H9 (cell line): ENCODE measurements around the gene PITPNM2. TPM values are rescaled to one million over a fixed set of nuclear protein-coding genes. Genes with fewer than 3 reads are reported as not detected.

Experiments
- DNase-seq: peaks from one replicate; pipeline ENCODE4 v3.0.0-alpha.2; 2017
- H2AFZ ChIP-seq: one replicate; pipeline ENCODE4 v1.6.1; 2013; ENCODE audit warnings: mild to moderate bottlenecking, low read length, control low read depth, moderate library complexity
- H2AK5ac ChIP-seq: 2 replicates; pipeline ENCODE4 v1.6.1; 2013; ENCODE audit warnings: low read length, control low read depth, mixed read lengths; ENCODE audit not compliant: insufficient read length
- H2BK120ac ChIP-seq: one replicate; pipeline ENCODE4 v1.6.1; 2013; ENCODE audit warnings: low read depth, mild to moderate bottlenecking, low read length, control low read depth, inconsistent platforms; ENCODE audit not compliant: poor library complexity, severe bottlenecking
- H2BK12ac ChIP-seq: 2 replicates; pipeline ENCODE4 v1.6.1; 2013; ENCODE audit warnings: low read length, control low read depth, mixed read lengths, low read depth; ENCODE audit not compliant: insufficient read length
- H2BK15ac ChIP-seq: 2 replicates; pipeline ENCODE4 v1.6.1; 2013; ENCODE audit warnings: low read depth, low read length, control low read depth
- H2BK20ac ChIP-seq: one replicate; pipeline ENCODE4 v1.6.1; 2013; ENCODE audit warnings: low read depth, mild to moderate bottlenecking, low read length, control low read depth, inconsistent platforms; ENCODE audit not compliant: poor library complexity, severe bottlenecking
- H2BK5ac ChIP-seq: 2 replicates; pipeline ENCODE4 v1.6.1; 2013; ENCODE audit warnings: low read length, control low read depth, mixed read lengths; ENCODE audit not compliant: insufficient read length
- H3K14ac ChIP-seq: 2 replicates; pipeline ENCODE4 v1.6.1; 2013; ENCODE audit warnings: low read length, control low read depth; ENCODE audit not compliant: insufficient read depth
- H3K18ac ChIP-seq: 2 replicates; pipeline ENCODE4 v1.6.1; 2013; ENCODE audit warnings: low read depth, mild to moderate bottlenecking, mixed read lengths, low read length, control low read depth; ENCODE audit not compliant: insufficient read length
- H3K23ac ChIP-seq: 2 replicates; pipeline ENCODE4 v1.6.1; 2013; ENCODE audit warnings: low read length, control low read depth, mixed read lengths, low read depth; ENCODE audit not compliant: insufficient read length
- H3K23me2 ChIP-seq: 2 replicates; pipeline ENCODE4 v1.6.1; 2013; ENCODE audit warnings: low read depth, mild to moderate bottlenecking, mixed read lengths, low read length, control low read depth; ENCODE audit not compliant: insufficient read length, poor library complexity, severe bottlenecking
- H3K27ac ChIP-seq: 2 replicates; pipeline ENCODE4 v1.5.1; 2013; ENCODE audit warnings: low read length, control low read depth, mixed read lengths, low read depth; ENCODE audit not compliant: insufficient read length
- H3K27me3 ChIP-seq: 2 replicates; pipeline ENCODE4 v1.6.1; 2013; ENCODE audit warnings: low read length, control low read depth, inconsistent platforms; ENCODE audit not compliant: insufficient read depth
- H3K4ac ChIP-seq: 2 replicates; pipeline ENCODE4 v1.6.1; 2013; ENCODE audit warnings: low read depth, mild to moderate bottlenecking, control low read depth, inconsistent platforms, low read length, moderate library complexity
- H3K4me1 ChIP-seq: 2 replicates; pipeline ENCODE4 v1.6.1; 2013; ENCODE audit warnings: low read length, control low read depth, inconsistent platforms; ENCODE audit not compliant: insufficient read depth
- H3K4me2 ChIP-seq: 2 replicates; pipeline ENCODE4 v1.6.1; 2013; ENCODE audit warnings: low read length, control low read depth, mixed read lengths; ENCODE audit not compliant: insufficient read length, insufficient read depth
- H3K56ac ChIP-seq: 2 replicates; pipeline ENCODE4 v1.6.1; 2013; ENCODE audit warnings: low read depth, mild to moderate bottlenecking, mixed read lengths, low read length, control low read depth; ENCODE audit not compliant: insufficient read length
- H3K79me1 ChIP-seq: 2 replicates; pipeline ENCODE4 v1.6.1; 2013; ENCODE audit warnings: low read depth, mild to moderate bottlenecking, moderate library complexity, low read length, control low read depth, inconsistent platforms; ENCODE audit not compliant: insufficient read depth, poor library complexity, severe bottlenecking
- H3K79me2 ChIP-seq: 2 replicates; pipeline ENCODE4 v1.6.1; 2013; ENCODE audit warnings: low read length, control low read depth, inconsistent platforms; ENCODE audit not compliant: insufficient read depth
- H3K9ac ChIP-seq: 2 replicates; pipeline ENCODE4 v1.6.1; 2013; ENCODE audit warnings: low read length, control low read depth, mixed read lengths; ENCODE audit not compliant: insufficient read length; ENCODE audit errors: extremely low read depth
- H3K9me3 ChIP-seq: one replicate; pipeline ENCODE4 v1.6.1; 2013; ENCODE audit warnings: low read depth, low read length, inconsistent platforms; ENCODE audit not compliant: control insufficient read depth
- H3T11ph ChIP-seq: one replicate; pipeline ENCODE4 v1.6.1; 2013; ENCODE audit warnings: mild to moderate bottlenecking, low read length, control low read depth, inconsistent platforms
- H4K20me1 ChIP-seq: one replicate; pipeline ENCODE4 v1.6.1; 2013; ENCODE audit not compliant: control insufficient read depth, insufficient read length, insufficient read depth
- H4K5ac ChIP-seq: 2 replicates; pipeline ENCODE4 v1.6.1; 2013; ENCODE audit warnings: low read depth, mild to moderate bottlenecking, mixed read lengths, low read length, control low read depth; ENCODE audit not compliant: insufficient read length
- H4K8ac ChIP-seq: replicated peaks from 2 replicates; pipeline ENCODE4 v1.6.1; 2013; ENCODE audit warnings: low read length, control low read depth, mixed read lengths, low read depth; ENCODE audit not compliant: insufficient read length
- H4K91ac ChIP-seq: 2 replicates; pipeline ENCODE4 v1.6.1; 2013; ENCODE audit warnings: low read depth, mild to moderate bottlenecking, moderate library complexity, mixed read lengths, low read length, control low read depth; ENCODE audit not compliant: insufficient read length
- H3K27ac Mint-ChIP-seq, 3 experiments: 2 replicates in 2 of 3; 3 replicates in 1 of 3; pipeline ENCODE4 v1.8.0; 2020 to 2021; ENCODE audit warnings: mixed read lengths in 3 of 3, mild to moderate bottlenecking in 1 of 3, moderate library complexity in 1 of 3
- H3K27me3 Mint-ChIP-seq: 2 replicates; pipeline ENCODE4 v1.8.0; 2021; ENCODE audit warnings: low read depth, mild to moderate bottlenecking, moderate library complexity, mixed read lengths
- H3K36me3 Mint-ChIP-seq, 3 experiments: 2 replicates in 2 of 3; 3 replicates in 1 of 3; pipeline ENCODE4 v1.8.0; 2020 to 2021; ENCODE audit warnings: low read depth in 3 of 3, mixed read lengths in 3 of 3; ENCODE audit not compliant: insufficient read depth in 1 of 3
- H3K4me1 Mint-ChIP-seq, 2 experiments: 2 replicates each; pipeline ENCODE4 v1.8.0; 2020; ENCODE audit warnings: mixed read lengths in 2 of 2
- H3K4me3 Mint-ChIP-seq, 2 experiments: 2 replicates in 1 of 2; 3 replicates in 1 of 2; pipeline ENCODE4 v1.8.0; 2020 to 2021; ENCODE audit warnings: mild to moderate bottlenecking in 2 of 2, mixed read lengths in 2 of 2, moderate library complexity in 1 of 2
- H3K9me3 Mint-ChIP-seq, 2 experiments: 2 replicates in 1 of 2; 3 replicates in 1 of 2; pipeline ENCODE4 v1.8.0; 2020; ENCODE audit warnings: mild to moderate bottlenecking in 2 of 2, mixed read lengths in 2 of 2, moderate library complexity in 1 of 2
- CTCF ChIP-seq: fragments of 200-600 bp; sonication (generic); conservative IDR thresholded peaks from 3 replicates; pipeline ENCODE4 v1.8.0; 2021; ENCODE audit warnings: antibody characterized with exemption, mild to moderate bottlenecking
- WGBS: extraction: QIAGEN DNeasy Blood & Tissue Kit; methylation state at CpG from one replicate; pipeline ENCODE4 v1.1.7; 2013; ENCODE audit warnings: missing lambda C conversion rate, low lambda C conversion rate, mixed read lengths; ENCODE audit not compliant: insufficient read length; ENCODE audit errors: extremely low coverage; 5-methylcytosine and 5-hydroxymethylcytosine counted together
- total RNA-seq: library from RNA; stranded (reverse); gene quantifications from 2 replicates; pipeline ENCODE4 v1.2.1, GENCODE V29; 2021

Gene PITPNM2
- total RNA-seq, 1 experiment from 2014 or later = 1.2 TPM

GRCh38 chr12:123133701-123134100 is 17.2 kb downstream of the PITPNM2 start:
- no peak overlapping the region for H3K4me2 ChIP-seq
- no peaks in the 10 kb centered on the region for H3K79me1 ChIP-seq
- H3K4me1 Mint-ChIP-seq = peaks cover 2% of the 10 kb centered on the region in 2 experiments; a peak in 2 of 4 replicates
- H3K14ac ChIP-seq = no peak overlapping the region
- no peak for DNase-seq
- H3K27me3 Mint-ChIP-seq = no peaks in the 10 kb centered on the region; the same call in 1 of the 2 replicates
- H3K23me2 ChIP-seq = no peaks in the 10 kb centered on the region
- H3K36me3 Mint-ChIP-seq = peaks cover 0 to 5% (median 0%) of the 10 kb centered on the region in 3 experiments; a peak in 4 of 7 replicates
- H3K27ac ChIP-seq = no peak overlapping the region
- H3K27ac Mint-ChIP-seq = no peak overlapping the region
- H4K8ac ChIP-seq = no peak overlapping the region
- H4K5ac ChIP-seq = no peak overlapping the region
- H3K9ac ChIP-seq = no peak overlapping the region
- no peak for TF ChIP-seq CTCF
- no peak overlapping the region for H2BK5ac ChIP-seq
- no peaks in the 10 kb centered on the region; a peak in 1 of 5 replicates for H3K9me3 Mint-ChIP-seq
- H3K18ac ChIP-seq = no peak overlapping the region
- H3K9me3 ChIP-seq = no peaks in the 10 kb centered on the region
- no peak overlapping the region for H3K56ac ChIP-seq
- no peaks in the 10 kb centered on the region for H3K27me3 ChIP-seq
- no peak overlapping the region for H2AFZ ChIP-seq
- H3T11ph ChIP-seq = no peak overlapping the region
- H4K20me1 ChIP-seq = no peaks in the 10 kb centered on the region
- no peaks in the 10 kb centered on the region for H3K79me2 ChIP-seq
- no peak overlapping the region for H2BK20ac ChIP-seq
- no CpG with 5 or more reads among the region's 9 CpGs for WGBS
- H3K4ac ChIP-seq = no peak overlapping the region
- H3K4me3 Mint-ChIP-seq = no peak overlapping the region
- H3K23ac ChIP-seq = no peak overlapping the region
- no peak overlapping the region for H4K91ac ChIP-seq
- no peak overlapping the region for H2BK120ac ChIP-seq
- H2BK15ac ChIP-seq = no peak overlapping the region
- no peak overlapping the region for H2BK12ac ChIP-seq
- H2AK5ac ChIP-seq = no peak overlapping the region
- no peaks in the 10 kb centered on the region for H3K4me1 ChIP-seq
